Measurements from ENCODE around the gene FBXL13. TPM values are rescaled to one million over a fixed set of nuclear protein-coding genes. Genes with fewer than 3 reads are reported as not detected.
A peak's percentile ranks its signal among the peaks of the same experiment; 100 is the strongest.
"Not testable (repeated sequence)": the region's sequence is repeated elsewhere in the genome, so short reads cannot be mapped to it uniquely, and the experiment has no call there.

FBXL13 gene
- total RNA-seq, 2 donors from 2014 or later: 1.6 to 1.7 TPM

DNA sequence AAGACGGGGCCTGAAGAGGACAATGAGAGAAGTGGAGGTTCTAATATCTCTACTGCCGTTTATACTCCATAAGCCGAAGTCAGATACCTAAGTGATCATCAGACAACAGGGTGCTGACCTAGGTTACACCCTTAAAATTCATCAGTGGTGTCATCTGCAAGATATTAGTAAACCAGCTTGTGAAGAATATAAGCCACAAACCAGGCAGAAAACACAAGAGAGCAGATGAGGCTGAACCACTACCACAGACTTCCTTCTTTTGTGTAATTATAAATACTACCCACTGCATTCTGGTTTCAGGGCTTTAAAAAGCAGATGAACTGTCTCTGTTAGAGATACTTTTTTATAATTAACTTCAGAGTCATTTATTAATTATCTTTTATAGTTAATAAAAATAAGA lies 230.7 kb downstream of the FBXL13 start:
- no peak overlapping the region for H3K27ac ChIP-seq
- H3K27me3 ChIP-seq: no peaks in the 10 kb centered on the region
- H3K4me1 ChIP-seq: no peaks in the 10 kb centered on the region
- TF ChIP-seq, protein P1, sequence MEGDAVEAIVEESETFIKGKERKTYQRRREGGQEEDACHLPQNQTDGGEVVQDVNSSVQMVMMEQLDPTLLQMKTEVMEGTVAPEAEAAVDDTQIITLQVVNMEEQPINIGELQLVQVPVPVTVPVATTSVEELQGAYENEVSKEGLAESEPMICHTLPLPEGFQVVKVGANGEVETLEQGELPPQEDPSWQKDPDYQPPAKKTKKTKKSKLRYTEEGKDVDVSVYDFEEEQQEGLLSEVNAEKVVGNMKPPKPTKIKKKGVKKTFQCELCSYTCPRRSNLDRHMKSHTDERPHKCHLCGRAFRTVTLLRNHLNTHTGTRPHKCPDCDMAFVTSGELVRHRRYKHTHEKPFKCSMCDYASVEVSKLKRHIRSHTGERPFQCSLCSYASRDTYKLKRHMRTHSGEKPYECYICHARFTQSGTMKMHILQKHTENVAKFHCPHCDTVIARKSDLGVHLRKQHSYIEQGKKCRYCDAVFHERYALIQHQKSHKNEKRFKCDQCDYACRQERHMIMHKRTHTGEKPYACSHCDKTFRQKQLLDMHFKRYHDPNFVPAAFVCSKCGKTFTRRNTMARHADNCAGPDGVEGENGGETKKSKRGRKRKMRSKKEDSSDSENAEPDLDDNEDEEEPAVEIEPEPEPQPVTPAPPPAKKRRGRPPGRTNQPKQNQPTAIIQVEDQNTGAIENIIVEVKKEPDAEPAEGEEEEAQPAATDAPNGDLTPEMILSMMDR (IDR thresholded peaks at IDR 0.05): no peak
- no peaks in the 10 kb centered on the region for H3K36me3 ChIP-seq
- DNase-seq (ENCODE audit: low spot score): no peak
- no peaks in the 10 kb centered on the region for H3K9me3 ChIP-seq
- no peak overlapping the region for H3K4me3 ChIP-seq

DNA sequence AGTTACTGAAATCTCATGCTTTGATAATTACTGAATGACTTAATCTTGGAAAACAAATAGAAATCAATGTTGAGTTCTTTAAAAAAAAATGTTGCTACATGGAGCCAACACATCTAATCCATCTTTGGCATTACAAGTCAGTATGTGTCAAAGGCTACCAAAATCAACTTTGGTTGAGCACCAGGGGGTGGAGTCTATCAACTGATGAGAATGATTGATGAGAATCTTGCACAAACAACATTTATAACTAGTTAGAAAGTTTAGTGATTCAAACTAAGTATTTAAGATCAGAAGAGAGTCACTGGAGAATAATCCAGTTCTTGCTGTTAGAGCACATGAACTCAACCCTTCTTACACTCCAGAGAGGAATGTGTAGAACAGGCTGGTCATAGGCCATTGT lies 232.3 kb downstream of the FBXL13 start:
- H3K4me1 ChIP-seq: no peaks in the 10 kb centered on the region
- no peak overlapping the region for H3K4me3 ChIP-seq
- no peaks in the 10 kb centered on the region for H3K9me3 ChIP-seq
- H3K27ac ChIP-seq: no peak overlapping the region
- no peaks in the 10 kb centered on the region for H3K27me3 ChIP-seq
- H3K36me3 ChIP-seq: no peaks in the 10 kb centered on the region
- no peak for DNase-seq (ENCODE audit: low spot score)
- TF ChIP-seq, protein P1 (IDR thresholded peaks at IDR 0.05): no peak

DNA sequence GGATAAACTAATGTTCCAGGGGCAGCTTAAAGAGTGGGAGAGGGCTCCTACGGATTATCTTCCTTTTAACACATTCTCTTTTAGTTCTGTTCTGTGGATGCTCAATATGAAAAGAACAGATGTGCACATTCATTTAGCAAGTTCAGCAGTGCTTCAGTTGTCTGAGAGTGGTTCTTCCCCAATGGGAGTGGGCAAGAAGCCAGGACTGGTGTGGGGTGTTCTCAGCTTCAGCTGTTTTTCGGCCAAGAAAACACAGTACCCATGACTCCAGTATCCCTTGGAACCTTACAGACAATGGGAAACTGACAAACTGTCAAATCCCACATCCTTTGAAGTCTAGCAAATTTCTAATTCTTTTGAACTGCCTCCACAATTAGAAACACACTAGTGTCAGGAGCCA lies 233.3 kb downstream of the FBXL13 start:
- TF ChIP-seq, protein P1 (IDR thresholded peaks at IDR 0.05): no peak
- Histone ChIP-seq H3K27ac (no peak overlapping the region), H3K36me3 (no peaks in the 10 kb centered on the region), H3K9me3 (no peaks in the 10 kb centered on the region), H3K27me3 (no peaks in the 10 kb centered on the region), H3K4me1 (no peaks in the 10 kb centered on the region), H3K4me3 (no peak overlapping the region)
- no peak for DNase-seq (ENCODE audit: low spot score)

DNA sequence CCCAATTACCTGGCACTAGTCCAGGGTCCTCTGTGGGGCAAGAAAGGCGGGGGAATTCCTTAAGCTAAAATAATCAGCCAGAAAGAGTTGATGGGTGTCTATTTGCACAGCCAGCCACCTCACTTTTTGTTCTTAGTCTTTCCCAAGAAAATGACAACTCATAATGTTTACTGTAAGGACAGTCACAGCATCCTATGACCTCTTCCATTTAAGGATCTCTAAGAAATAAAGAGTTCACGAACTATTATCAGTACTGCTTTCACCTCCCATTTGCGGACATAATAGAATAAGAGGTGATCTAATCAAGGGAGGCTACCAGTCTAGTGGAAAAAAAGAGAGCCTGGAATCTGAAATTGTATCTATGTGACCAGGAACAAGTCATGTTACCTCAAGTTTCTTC lies 234.2 kb downstream of the FBXL13 start:
- TF ChIP-seq, protein P1 (IDR thresholded peaks at IDR 0.05): no peak
- no peaks in the 10 kb centered on the region for H3K4me1 ChIP-seq
- H3K27me3 ChIP-seq: no peaks in the 10 kb centered on the region
- no peaks in the 10 kb centered on the region for H3K36me3 ChIP-seq
- DNase-seq (ENCODE audit: low spot score): no peak
- no peaks in the 10 kb centered on the region for H3K9me3 ChIP-seq
- H3K27ac ChIP-seq: no peak overlapping the region
- no peak overlapping the region for H3K4me3 ChIP-seq

DNA sequence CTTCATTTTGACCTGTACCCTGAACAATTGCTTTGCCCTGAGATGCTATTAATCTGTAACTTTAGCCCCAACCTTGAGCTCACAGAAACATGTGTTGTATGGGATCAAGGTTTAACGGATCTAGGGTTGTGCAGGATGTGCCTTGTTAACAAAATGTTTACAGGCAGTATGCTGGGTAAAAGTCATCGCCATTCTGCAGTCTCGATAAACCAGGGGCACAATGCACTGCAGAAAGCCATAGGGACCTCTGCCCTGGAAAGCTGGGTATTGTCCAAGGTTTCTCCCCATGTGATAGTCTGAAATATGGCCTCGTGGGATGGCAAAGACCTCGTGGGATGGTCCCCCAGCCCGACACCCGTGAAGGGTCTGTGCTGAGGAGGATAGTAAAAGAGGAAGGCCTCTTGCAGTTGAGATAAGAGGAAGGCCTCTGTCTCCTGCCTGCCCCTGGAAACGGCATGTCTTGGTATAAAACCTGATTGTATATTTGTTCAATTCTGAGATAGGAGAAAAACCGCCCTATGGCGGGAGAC lies 236.0 kb downstream of the FBXL13 start:
- not testable (repeated sequence) for H3K36me3 ChIP-seq; H3K27me3 ChIP-seq; DNase-seq (ENCODE audit: low spot score); H3K27ac ChIP-seq; H3K9me3 ChIP-seq; H3K4me1 ChIP-seq; H3K4me3 ChIP-seq

DNA sequence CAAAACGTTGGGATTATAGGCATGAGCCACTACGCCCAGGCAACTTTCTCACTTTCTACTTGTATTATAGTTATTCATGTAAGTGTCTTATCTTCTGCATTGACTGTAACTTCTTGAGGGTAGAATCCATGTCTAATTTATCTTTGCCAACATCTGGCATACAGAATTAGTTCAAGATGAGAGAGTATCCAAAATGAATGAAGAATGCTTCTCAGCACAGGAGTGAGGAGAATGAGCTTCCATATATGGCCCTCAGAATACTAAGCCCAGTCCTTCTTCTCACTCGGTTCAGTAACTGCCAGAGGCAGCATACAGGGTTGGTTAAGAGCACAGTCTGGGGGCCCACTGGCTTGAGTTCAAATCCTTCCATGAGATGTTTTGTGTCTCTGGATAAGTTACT lies 236.8 kb downstream of the FBXL13 start:
- DNase-seq (ENCODE audit: low spot score): no peak
- peak overlapping the region in 1 of 2 donors; percentile 6 for H3K27ac ChIP-seq
- no peaks in the 10 kb centered on the region for H3K36me3 ChIP-seq
- no peak overlapping the region for H3K4me3 ChIP-seq
- TF ChIP-seq, protein P1 (IDR thresholded peaks at IDR 0.05): no peak
- H3K4me1 ChIP-seq: no peaks in the 10 kb centered on the region
- no peaks in the 10 kb centered on the region for H3K27me3 ChIP-seq
- no peaks in the 10 kb centered on the region for H3K9me3 ChIP-seq

Data from right atrium auricular region (tissue), 2 donors.